Stimulated activated CD8-positive, alpha-beta memory T cell treated with anti-CD3 and anti-CD28 coated beads, Interleukin-4, amount 100 ng/mL, for 1 hour (primary cell): ENCODE results near the gene HOXA9.

Source experiments
- DNase-seq, 2 donors: peaks; one replicate each; pipeline ENCODE4 v3.0.0-alpha.2; 2020; ENCODE audit warnings: low read depth in 2 of 2, low spot score in 1 of 2

HOXA9 gene

DNA sequence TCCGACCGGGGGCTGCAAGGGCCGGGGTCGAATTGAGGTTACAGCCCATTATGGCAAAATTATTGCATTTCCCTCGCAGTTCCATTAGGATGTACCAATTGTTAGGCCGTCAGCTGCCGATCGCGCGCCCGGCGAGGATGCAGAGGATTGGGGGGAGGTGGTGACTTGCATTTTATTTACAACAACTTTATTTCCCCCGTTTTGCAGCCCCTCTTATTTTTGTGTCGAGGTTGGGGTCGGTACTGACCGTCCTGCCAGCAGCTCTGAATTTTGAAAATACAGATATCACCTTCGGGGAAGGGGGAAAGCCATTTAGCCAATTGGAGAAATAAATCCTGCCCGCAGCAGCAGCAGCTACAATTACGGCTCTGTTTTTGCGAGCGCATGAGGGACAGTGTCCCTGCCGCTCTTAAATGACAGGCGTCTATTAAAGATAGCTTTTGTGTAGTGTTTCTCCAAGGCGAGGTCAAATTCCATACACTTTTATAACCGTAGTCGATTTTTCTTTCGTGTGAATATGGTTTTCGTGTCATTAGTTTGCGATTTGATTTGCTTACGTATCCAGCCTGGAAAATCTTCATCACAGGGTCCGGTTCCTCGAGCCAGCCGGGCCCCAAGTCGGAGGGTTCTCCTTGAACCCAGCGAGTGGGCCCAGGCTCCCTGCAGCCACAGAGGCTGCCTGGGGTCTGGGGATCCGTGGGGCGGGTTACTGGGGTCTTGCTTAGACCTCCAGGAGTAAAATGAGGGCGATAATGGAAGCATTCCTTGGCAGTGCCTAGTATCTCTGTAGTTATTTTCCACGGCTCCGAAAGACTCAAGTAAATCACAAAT, 21.2 kb downstream of the HOXA9 start:
- no peak for DNase-seq

DNA sequence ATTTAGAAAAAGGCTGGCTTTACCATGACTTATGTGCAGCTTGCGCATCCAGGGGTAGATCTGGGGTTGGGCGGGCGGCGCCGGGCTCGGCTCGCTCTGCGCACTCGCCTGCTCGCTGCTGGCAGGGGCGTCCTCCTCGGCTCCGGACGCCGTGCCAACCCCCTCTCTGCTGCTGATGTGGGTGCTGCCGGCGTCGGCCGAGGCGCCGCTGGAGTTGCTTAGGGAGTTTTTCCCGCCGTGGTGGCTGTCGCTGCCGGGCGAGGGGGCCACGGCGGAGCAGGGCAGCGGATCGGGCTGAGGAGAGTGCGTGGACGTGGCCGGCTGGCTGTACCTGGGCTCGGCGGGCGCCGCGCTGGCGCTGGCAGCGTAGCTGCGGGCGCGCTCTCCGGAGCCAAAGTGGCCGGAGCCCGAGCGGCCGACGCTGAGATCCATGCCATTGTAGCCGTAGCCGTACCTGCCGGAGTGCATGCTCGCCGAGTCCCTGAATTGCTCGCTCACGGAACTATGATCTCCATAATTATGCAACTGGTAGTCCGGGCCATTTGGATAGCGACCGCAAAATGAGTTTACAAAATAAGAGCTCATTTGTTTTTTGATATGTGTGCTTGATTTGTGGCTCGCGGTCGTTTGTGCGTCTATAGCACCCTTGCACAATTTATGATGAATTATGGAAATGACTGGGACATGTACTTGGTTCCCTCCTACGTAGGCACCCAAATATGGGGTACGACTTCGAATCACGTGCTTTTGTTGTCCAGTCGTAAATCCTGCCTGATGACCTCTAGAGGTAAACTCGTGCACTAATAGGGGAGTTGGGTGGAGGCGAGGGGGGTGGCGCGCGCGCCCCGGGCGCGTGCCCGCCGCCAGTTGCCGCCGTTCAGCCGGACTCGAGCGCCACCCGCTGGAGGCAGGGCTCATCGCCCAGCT, 22.1 kb downstream of the HOXA9 start, which contains the start of gene HOXA5:
Gene HOXA5 (minus strand): TSS at position 659 of the 927 bp plus-strand sequence. CDS start 74 bp downstream, at position 585.
- no peak for DNase-seq

DNA sequence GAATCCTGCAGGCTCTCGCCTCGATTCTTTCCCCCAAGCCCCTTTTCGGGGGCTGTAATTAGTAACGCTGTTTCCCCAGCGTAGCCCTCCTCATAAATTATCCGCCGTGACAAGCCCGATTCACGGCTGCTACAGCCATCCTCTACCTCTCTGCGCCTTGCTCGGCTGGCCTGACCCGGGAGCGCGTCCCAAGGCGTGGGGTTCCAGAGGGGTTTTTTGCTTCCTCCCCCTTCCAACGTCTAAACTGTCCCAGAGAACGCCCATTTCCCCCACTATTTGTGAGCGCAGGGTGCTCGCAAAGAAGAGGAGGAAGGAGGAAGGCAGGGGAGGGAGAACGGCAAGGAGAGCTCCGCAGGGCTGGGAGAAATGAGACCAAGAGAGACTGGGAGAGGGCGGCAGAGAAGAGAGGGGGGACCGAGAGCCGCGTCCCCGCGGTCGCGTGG, 22.7 kb downstream of the HOXA9 start:
- DNase-seq, result no peak

DNA sequence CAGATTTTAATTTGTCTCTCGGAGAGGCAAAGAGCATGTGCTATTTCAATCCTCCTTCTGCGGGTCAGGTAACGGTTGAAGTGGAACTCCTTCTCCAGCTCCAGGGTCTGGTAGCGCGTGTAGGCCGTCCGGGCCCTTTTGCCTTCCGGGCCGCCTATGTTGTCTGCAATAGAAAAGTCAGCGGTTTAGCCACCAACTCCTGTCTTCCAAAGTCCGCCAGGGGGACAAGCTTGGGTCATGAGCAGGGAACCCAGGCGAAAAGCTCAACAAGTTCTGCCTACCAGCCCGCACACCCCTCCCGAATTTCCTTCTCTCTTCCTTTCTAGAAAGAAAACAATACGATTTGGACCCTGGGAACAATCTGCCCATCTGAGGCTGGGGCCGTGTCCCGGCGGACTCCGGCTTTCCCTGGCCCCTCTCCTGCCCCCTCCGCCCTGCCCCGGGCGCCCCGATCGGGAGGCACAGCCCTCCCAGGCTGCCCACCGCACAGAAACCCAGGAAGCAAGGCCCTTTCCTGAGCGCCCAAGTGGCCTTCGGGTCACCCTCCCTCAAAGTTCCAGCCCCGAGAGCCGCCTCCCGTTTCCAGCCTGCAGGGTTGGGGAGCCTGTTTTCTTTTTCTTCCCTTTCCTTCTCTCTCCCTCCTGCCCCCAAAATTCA, 23.3 kb downstream of the HOXA9 start:
- DNase-seq, result no peak

DNA sequence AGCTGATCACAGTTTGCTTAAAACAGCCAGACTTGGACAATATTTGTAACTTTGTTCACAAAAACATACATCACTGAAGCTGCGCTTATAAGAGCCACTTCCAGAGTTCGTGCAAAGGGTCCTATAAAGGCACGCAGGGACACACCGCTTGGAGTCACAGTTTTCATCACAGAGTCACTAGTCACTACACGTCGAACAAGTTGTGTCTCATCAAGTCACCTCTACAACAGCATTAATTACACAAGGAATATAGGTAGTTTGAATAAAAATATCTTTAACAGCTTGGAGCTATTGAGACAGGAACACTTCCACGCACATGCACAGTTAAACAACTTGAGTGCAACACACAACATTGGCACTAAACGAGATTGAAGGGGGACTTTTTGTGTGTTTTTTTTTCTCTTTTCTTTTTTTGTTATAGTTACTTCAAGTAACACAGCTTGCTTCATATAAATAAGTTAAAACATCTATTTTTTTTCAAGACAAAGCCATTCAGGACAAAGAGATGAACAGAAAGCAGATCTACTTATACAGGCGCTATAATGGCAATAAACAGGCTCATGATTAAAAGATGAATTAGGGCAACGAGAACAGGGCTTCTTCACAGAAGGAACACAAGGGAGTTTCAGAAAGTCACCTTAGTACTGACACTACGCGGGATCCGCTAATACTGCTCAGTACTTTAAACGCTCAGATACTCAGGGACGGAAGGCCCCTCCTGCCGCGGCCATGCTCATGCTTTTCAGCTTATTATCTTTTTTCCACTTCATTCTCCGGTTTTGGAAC, 24.0 kb downstream of the HOXA9 start:
- DNase-seq, result no peak

DNA sequence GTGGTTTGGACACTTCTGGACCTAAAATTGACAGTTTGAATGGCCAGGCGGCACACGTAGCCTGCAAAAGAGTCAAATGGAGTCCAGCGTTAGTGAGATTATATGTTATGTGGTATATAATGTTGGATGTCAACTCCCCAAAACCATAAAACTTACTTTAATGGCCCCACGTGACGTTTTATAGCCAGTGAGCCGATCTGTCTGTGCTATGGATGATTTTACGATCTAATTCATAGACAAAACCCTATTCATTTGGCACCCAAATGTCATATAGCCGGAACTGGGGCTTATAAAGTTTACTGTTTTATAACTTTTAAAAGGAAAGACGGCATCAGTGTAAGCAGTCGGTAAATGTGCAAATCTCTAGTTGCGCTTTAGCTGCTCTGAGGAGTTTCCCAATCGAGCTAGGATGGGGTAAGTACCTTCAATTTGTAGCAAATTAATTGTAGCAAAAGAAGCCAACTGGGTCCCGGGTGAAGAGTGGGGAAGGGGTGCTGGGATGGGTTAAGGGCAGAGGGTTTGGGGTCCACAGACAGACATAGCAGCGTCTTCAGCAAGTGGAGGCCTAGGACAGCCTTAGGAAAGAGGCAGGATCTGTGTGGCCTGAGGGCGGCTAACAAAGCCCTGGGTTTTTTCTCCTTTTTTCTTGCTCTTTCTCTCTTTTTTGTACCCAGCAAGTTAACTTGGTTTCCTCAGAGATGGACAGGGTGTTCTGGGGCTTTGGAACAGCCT, 25.0 kb downstream of the HOXA9 start:
- no peak for DNase-seq

DNA sequence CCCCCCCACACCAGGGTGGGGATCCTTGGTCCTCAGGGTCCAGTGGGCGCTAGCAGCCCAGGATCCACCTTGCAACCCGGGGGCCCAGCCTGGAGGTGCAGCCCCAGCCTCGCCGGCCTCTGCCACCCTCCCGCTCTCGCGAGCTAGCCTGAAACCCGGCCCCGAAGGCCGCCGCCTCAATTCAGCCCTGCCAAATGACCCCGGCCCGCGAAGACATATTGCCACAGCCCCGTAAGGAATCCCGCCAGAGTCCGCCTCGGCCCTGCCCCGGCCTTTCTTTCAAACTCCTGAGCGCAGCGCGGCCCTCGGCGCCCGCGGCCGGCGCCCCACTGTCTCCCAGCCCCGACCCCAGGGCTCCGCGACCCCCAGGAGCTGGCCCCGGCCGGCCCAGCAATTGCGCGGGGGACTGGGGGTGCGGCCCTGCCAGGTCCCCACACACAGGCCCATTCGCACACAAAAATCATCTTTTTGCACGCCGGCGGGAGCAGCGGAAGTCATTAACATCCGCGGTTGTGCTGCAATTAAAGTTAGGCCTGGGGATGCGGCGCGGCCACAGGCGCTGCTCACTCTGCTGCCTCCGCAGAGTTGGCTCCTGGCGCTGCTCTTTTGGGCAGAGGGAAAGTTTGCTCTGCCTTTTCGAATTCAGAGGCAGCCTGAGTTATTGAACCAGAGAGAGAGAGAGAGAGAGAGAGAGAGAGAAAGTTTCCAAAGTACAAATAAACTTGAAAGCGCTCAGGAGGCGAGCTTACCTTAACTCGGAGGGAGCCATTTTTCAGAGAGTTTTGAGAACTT, 25.8 kb downstream of the HOXA9 start:
- no peak for DNase-seq

DNA sequence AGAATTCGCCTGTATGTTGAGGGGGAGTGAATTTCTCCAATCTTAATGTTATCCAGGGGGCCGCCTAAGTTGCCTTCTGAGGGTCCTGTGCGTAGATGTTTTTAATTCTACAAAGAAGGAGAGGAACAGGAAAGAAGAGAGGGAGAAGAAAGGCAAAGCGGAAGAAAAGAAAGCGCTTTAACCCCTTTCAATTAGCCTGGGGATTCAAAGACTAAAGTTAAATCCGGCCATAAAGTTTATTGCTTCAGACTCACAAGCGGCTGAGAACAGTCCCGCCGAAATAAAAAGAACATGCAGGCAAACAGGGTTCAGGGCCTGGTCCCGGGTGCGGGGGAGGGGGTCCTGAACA, 26.4 kb downstream of the HOXA9 start:
- DNase-seq, result no peak

DNA sequence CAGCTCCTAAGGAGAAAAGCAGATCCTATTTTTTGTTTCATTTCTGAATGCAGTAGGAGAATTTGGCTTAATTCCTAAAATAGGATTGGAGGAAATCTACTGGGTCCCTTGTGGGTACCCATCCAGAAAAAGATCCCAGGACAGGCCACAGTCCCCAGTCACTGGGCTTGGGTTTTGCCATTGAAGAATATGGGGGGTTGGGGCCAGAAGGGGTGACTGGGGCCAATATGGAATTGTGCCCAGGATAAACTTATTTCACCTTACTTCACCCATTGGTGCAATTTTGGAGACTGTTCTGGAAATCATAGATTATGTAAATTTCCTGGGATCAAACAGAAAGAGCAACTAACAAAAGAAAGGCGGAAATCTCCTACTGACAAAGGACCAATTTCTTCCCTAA, 26.9 kb downstream of the HOXA9 start:
- DNase-seq, result no peak

DNA sequence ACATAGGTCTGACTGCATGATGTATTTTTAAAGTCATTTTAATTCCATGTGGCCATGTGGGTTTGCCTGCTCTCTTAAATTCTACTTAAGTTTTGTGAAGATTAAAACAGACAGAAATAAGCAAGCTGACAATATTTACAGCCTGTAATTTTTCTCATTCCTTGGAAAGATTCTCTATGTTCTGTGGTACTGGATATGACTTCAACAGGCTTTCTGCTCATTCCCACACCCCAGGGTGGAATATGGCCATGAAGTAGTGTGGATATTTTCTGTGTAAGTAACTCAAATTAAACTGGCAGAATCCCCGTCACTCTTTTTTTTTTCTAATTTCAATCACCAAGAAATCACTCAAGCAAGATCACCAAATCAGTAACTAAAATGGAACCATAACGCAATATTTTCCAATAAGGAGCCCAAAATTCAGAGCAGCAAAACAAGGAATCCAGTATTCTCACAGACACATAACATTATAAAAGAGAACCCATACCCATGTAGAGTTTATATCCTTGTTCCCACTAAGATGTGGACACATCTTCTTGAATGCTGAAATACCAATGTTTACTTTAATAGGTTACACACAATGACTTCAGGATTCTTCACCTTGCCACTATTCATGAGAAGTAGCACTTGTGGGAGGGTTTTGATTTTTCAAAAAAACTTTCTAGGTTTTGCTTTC, 27.6 kb downstream of the HOXA9 start:
- no peak for DNase-seq

DNA sequence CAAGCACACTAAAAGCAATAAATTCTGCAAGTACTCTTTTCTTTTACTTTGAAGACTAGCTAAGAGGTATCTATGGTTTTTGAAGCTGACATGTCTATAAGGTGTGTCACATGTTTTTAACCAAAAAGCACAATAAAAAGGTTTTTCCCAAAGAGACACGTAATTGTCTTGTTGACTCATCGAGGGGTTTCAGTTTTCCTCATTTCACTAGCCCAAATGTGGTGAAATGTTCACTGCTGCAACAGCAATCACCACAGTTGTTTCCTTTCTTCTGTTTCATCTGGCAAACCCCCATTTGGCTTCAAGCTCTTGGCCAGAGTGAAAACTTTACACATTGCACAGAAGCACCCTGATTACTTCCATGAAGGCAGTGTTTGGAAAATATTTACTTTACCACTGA, 30.9 kb downstream of the HOXA9 start:
- DNase-seq, result no peak

DNA sequence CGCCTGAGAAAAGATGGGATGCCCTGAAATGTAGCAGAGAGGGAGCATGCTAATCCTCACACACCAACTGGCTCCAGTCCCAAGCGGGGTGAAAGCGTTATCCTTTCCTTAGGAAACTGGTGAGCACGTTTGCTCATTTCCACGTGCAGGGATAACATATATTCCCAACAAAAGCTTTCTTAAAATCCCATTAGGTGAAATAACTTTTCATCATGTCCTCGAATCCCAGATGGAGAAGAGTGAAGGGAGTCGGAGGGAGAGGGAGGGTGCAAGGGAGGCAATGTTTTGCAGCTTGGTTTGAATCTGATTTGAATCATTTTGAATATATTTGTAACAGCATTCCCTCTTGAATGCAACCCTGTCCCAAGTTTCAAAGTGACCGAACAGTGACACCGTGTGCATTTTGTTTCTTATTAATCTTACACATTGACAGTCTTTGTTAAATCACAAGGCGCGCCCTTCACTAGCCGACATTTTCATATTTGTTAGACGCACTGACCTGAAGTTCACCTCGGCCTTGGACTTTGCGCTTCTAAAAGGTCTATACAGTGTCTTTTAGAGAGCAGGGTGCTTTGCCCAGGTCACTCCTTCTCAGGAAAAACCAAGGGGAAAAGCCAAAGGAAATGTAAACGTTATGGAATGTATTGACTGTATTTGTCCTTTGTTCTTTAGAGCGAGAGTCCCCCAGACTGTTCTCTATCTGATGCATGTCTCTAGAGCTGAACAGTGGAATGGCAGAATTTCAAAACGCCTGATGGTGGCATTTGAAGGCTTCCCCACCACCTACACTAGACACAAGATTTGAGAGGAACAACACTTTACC, 31.7 kb downstream of the HOXA9 start:
- no peak for DNase-seq

DNA sequence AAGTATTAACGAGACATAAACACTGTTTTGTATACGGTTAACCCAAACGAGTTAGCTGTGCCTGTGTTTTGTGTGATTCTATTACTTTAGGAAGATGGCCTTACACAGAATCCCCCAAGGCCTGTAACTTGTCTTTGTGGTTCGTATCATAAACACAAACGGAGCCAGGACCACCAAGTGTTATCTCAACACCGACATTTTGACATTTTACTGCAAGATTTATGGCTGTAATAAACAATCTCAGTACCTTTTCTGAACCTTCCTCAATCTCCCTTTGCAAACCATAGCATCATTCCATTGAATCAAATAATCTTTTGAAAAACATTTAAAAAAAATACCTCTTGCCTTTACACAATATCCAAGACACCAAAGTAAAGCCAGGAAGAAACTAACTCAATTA, 32.4 kb downstream of the HOXA9 start:
- no peak for DNase-seq

DNA sequence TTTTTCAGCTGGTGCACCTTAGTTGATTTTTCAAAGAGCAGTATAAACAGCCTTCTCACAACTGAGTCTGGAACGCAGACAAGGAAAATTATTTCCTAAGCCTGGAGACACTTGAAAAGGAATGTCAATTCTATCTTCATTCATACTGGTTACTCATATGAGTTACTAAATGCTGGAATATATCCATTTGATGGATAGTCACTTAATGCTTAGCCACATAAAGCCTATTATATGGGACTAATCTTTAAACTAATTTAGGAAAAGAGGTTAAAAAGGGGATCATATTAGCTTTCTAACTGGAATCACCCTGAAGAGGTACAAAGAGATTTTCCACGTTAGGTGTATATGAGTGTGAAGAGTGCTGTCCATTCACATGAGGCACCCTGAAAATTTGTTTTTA, 33.1 kb downstream of the HOXA9 start:
- DNase-seq, result no peak

DNA sequence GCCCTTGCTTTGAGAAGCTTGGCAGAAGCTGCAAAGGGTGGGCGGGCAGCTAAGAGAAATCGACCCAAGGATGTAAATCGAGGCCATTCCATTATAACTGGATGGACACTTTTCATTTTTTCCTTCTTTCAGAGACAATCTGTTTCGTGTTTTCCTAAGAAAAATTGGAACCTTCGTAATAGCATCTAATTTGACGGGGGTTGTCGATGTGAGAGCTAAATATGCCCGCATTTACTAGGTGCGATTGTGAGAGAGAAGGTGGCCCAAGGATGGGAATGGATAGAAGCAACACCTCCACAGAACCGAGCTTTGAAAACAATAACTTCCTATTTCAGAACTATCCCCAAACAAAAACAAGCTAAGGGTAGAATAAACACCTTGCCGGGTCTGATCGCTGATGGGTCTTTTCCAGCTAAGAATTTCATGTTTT, 33.9 kb downstream of the HOXA9 start:
- no peak for DNase-seq

DNA sequence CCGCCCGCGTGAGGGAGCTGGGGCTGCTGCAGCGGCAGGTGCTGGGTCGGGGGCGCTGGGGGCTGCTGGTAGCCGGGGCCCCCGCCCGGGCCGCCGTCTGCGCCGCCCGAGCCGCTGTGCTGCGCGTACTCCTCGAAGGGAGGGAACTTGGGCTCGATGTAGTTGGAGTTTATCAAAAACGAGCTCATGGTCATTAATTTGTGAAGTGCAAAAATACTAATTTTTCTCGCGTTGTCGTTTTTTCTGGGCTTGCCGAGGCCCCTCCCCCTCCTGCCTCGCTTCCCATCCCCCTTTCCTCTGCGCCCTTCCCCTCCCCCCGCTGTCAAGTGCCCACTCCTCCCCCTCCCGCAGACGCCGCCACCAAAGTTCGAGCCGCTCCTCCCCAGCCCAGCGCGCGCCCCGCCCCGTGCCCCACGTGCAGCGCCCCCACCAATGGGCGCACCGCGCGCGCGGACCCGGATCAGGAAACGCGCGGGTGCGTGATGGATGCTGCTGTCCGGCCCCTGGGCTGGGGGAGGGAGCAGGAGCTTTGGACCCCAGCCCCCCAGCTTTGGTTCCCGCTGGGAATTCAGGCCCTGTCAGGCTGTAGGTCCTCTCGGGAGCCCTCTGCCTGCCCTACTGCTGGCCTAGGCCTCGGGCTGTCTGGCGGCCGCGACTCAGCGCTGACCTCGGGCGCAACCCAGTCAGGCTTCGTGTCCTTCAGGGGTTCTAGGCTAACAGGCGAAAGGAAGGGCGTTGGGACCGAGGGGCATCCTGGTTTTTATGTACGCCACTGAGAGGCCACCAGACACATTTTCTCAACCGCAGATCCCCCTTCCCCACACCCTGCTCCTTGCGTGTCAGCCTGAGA, 34.6 kb downstream of the HOXA9 start, which contains the start of gene HOXA4:
Gene HOXA4 (minus strand): TSS at position 218 of the 850 bp plus-strand sequence. CDS start 24 bp downstream, at position 194.
- peak; percentile 32 to 45 for DNase-seq
